OCI-M2 (cell line): ENCODE measurements around the gene GAGE1.
"Not testable (repeated sequence)": the region's sequence is repeated elsewhere in the genome, so short reads cannot be mapped to it uniquely, and the experiment has no call there.

ENCODE experiments used
- DNase-seq: peaks from one replicate; lab custom pipeline; 2025; ENCODE audit not compliant: unreplicated experiment; lab: John Stamatoyannopoulos, UW

The GAGE1 gene

GRCh38 chrX:49598720-49599119 is at the start of gene GAGE1:
Gene GAGE1, plus strand, starts transcription at chrX:49599020. Its CDS starts 1,155 bp downstream, at chrX:49600175.
- not testable (repeated sequence) for DNase-seq

GRCh38 chrX:49550989-49551388 is 47.8 kb upstream of the GAGE1 start, which contains the start of gene GAGE12E:
Gene GAGE12E, plus strand, starts transcription at chrX:49551289. Its CDS starts 1,155 bp downstream, at chrX:49552444.
- DNase-seq = not testable (repeated sequence)

GRCh38 chrX:49560542-49560941 is 38.3 kb upstream of the GAGE1 start, which contains the start of gene GAGE12F:
Gene GAGE12F, plus strand, starts transcription at chrX:49560842. Its CDS starts 1,155 bp downstream, at chrX:49561997.
- DNase-seq = not testable (repeated sequence)

- not testable (repeated sequence) for DNase-seq
Observed at GRCh38 chrX:49568728-49569127, 30.1 kb upstream of the GAGE1 start.

DNA sequence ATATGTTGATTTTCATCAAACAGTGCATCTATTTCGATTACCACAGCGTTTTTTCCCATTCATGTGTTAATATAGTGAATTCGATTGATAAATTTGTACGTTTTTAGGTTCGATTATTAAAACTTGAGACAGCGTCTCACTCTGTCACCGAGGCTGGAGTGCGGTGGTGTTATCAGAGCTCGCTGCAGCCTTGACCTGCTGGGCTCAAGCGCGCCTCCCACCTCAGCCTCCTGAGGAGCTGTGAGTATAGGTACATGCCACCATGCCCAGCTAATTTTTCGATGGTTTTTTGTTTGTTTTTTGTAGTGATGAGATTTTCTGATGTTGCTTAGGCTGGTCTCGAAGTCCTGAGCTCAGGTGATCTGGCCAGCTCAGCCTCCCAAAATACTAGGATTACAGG is 29.7 kb upstream of the GAGE1 start:
- not testable (repeated sequence) for DNase-seq

DNA sequence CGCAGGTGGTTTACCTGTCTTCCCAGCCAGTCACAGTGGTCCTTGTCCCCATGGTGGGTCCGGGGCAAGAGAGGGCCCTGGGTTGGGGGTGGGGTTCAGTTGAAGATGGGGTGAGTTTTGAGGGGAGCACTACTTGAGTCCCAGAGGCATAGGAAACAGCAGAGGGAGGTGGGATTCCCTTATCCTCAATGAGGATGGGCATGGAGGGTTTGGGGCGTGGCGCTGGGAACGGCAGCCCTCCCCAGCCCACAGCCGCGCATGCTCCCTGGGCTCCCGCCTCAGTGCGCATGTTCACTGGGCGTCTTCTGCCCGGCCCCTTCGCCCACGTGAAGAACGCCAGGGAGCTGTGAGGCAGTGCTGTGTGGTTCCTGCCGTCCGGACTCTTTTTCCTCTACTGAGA is 28.7 kb upstream of the GAGE1 start, which contains the start of gene GAGE12G:
Gene GAGE12G, plus strand, starts transcription at position 301 of the 400 bp plus-strand sequence. CDS start 1,155 bp downstream, outside the sequence.
- not testable (repeated sequence) for DNase-seq

GRCh38 chrX:49579649-49580048 is 19.2 kb upstream of the GAGE1 start, which contains the start of gene GAGE12H:
Gene GAGE12H, plus strand, starts transcription at chrX:49579949. Its CDS starts 1,155 bp downstream, at chrX:49581104.
- not testable (repeated sequence) for DNase-seq

- not testable (repeated sequence) for DNase-seq
Observed at GRCh38 chrX:49589196-49589595, 9.6 kb upstream of the GAGE1 start, which contains the start of gene GAGE2A. Gene GAGE2A, plus strand, starts transcription at chrX:49589496. Its CDS starts 1,155 bp downstream, at chrX:49590651.

DNA sequence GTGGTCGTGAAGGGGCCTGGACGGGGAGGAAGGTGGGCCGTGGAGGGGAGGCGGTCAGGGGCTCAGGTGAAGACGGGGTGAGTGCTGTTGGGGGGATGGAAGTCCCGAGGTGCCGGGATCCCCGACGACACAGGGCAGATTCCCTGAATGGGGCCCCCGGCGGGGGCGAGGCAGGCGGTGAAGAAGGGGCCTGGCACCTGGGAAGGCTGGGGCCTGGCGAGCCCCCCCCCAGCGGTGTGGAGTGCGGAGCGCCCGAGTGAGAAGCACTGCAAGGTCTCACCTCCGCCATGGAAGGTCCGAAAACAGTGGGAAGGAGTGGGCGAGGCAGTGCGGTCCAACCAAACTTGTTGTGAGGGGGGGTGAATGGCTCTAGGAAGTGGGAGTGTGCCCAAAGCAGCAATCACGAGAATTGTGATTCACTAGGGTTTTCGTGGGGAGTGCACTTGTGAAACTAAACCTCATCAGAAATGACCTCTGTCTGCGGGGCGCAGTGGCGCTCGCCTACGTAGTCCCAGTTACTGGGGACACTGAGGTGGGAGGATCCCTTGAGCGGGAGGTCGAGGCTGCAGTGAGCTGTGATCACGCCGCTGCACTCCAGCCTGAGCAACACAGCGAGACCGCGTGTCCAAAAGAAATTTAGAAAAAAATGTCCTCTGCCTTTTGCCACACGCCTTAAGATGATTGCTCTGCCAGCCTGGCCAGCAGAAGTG is 8.9 kb upstream of the GAGE1 start:
- DNase-seq = not testable (repeated sequence)

GRCh38 chrX:49590488-49590887 is 8.3 kb upstream of the GAGE1 start:
- not testable (repeated sequence) for DNase-seq

GRCh38 chrX:49610718-49611310 is 12.0 kb downstream of the GAGE1 start:
- DNase-seq = no peak

- no peak for DNase-seq
Observed at GRCh38 chrX:49618574-49618973, 19.8 kb downstream of the GAGE1 start.

DNA sequence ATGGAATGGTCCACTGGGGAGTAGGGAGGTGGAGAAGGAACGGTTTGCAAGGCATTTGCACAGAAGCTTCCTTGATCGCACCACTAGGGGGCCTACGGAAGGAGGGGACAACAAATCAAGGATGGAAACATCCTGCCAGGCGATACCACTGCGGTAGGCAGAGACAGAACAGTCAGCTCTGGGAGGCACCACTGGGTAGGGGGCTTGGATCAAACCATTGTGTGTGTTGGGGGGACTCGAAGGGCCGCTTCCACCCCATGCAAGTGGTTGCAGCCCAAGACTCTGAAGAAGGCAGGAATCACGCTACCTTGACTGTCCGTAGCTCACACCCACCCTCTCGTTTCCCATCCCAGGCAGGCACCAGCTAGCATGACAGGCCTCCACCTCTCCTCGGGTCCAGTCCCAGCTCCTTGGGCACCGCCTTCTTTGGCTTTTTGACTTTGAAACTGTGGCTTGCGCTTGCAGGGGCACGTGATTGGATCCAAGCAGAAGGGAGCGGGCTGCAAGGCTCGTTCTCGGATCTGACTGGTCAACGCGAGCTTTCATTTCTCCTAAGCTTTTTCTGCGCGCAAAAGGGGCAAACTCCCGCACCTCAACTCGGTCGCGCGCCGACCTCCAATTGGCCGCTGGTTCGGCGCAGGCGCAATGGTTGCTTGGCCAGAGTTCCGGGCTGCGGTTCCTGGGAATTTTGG is 28.4 kb downstream of the GAGE1 start:
- DNase-seq = no peak

- no peak for DNase-seq
Observed at GRCh38 chrX:49644991-49645637, 46.3 kb downstream of the GAGE1 start.

DNA sequence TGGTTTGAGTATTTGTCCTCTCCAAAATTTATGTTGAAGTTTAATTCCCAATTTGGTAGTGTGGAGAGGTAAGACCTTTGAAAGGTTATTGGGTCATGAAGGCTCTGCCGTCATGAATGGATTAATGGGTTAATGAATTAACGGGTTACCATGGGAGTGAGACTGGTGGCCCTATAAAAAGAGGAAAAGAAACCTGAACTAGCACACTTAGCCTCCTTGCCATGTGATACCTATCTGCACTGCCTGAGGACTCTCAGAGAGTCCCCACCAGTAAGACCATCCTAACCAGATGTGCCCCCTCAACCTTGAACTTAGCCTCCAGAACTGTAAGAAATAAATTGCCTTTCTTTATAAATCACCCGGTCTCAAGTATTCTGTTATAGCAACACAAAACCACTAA is 57.7 kb downstream of the GAGE1 start:
- DNase-seq = no peak
